ENCODE results near the gene ERBB2.

DNA sequence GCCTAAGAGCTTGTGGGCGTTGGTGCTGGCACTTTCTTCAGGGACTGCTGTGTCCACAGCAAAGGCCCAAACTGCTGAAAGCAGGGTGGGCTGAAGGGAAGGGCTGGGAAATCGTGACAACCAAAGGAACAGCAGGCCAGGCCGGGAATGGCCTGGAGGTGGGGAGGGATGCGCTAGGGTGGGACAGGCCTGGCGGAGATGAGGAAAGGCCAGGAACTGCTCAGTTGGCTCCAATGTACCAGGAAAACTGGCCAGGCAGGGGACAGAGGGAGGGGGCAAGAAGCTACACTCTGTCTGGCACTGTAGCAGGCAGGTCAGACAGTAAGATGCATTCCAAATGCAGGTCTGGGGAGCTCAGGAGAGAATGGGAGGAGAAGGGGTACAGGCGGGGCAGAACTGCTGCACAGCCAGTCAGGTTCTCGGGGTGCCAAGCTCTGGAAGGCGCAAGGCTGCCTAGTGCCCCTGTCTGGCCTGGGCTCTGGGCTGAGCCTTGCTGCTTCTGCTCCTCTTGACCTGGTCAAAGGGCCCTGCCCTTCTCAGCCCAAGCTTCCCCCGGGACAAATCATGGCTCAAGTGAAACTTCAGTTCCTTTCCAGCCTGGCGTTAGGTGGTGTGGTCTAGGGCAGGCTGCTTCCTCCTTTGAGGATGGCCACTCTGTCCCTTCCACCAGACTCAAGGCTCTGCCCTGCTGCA lies 24.3 kb upstream of the ERBB2 start:
- TF ChIP-seq, protein P1, sequence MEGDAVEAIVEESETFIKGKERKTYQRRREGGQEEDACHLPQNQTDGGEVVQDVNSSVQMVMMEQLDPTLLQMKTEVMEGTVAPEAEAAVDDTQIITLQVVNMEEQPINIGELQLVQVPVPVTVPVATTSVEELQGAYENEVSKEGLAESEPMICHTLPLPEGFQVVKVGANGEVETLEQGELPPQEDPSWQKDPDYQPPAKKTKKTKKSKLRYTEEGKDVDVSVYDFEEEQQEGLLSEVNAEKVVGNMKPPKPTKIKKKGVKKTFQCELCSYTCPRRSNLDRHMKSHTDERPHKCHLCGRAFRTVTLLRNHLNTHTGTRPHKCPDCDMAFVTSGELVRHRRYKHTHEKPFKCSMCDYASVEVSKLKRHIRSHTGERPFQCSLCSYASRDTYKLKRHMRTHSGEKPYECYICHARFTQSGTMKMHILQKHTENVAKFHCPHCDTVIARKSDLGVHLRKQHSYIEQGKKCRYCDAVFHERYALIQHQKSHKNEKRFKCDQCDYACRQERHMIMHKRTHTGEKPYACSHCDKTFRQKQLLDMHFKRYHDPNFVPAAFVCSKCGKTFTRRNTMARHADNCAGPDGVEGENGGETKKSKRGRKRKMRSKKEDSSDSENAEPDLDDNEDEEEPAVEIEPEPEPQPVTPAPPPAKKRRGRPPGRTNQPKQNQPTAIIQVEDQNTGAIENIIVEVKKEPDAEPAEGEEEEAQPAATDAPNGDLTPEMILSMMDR (IDR thresholded peaks at IDR 0.05), result no peak
- no peak for TF ChIP-seq POLR2A (IDR thresholded peaks at IDR 0.05)
